ENCODE data around the gene SLC4A5. TPM values are rescaled to one million over a fixed set of nuclear protein-coding genes. Genes with fewer than 3 reads are reported as not detected.

SLC4A5 gene, protein sequence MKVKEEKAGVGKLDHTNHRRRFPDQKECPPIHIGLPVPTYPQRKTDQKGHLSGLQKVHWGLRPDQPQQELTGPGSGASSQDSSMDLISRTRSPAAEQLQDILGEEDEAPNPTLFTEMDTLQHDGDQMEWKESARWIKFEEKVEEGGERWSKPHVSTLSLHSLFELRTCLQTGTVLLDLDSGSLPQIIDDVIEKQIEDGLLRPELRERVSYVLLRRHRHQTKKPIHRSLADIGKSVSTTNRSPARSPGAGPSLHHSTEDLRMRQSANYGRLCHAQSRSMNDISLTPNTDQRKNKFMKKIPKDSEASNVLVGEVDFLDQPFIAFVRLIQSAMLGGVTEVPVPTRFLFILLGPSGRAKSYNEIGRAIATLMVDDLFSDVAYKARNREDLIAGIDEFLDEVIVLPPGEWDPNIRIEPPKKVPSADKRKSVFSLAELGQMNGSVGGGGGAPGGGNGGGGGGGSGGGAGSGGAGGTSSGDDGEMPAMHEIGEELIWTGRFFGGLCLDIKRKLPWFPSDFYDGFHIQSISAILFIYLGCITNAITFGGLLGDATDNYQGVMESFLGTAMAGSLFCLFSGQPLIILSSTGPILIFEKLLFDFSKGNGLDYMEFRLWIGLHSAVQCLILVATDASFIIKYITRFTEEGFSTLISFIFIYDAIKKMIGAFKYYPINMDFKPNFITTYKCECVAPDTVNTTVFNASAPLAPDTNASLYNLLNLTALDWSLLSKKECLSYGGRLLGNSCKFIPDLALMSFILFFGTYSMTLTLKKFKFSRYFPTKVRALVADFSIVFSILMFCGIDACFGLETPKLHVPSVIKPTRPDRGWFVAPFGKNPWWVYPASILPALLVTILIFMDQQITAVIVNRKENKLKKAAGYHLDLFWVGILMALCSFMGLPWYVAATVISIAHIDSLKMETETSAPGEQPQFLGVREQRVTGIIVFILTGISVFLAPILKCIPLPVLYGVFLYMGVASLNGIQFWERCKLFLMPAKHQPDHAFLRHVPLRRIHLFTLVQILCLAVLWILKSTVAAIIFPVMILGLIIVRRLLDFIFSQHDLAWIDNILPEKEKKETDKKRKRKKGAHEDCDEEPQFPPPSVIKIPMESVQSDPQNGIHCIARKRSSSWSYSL
- total RNA-seq, result 10 to 100 TPM in 1 of 4 donors, 1 to 10 TPM in 3; 4.2 to 22.9 (median 9.5) TPM

DNA sequence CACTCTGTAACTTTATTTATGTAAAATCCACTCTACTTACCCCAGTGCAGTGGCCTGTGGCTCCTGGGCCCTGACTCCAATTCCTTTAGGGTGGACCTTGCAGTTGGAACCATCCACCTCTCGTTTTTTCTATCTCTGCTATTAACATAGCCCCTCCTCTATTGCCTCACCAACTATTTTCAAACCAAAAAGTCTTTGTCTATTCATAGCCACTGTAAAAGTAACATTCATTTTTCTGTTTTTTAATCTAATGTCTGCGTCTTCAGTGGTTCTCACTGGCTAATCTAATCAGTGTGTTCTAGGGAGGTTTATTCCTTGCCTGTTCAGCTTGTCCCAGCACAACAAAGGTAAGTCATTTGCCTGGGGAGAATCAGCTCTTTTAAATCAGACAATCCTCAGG lies at the start of gene SLC4A5:
Gene SLC4A5 (minus strand): TSS at position 101 of the 400 bp plus-strand sequence. CDS start 28,393 bp downstream, outside the sequence.
- DNase-seq (ENCODE audit: low spot score in 2 of 2), result no peak
- Histone ChIP-seq H3K27me3 (no peaks in the 10 kb centered on the region), H3K36me3 (peaks cover 0 to 27% (median 0%) of the 10 kb centered on the region in 3 donors), H3K4me1 (no peaks in the 10 kb centered on the region), H3K27ac (no peak within 1 kb of the TSS), H3K4me3 (no peak within 1 kb of the TSS), H3K9me3 (no peaks in the 10 kb centered on the region)
- WGBS, 2 donors, result 39 to 41% methylated on average over 2 of the region's 2 CpGs
- TF ChIP-seq, protein P1, sequence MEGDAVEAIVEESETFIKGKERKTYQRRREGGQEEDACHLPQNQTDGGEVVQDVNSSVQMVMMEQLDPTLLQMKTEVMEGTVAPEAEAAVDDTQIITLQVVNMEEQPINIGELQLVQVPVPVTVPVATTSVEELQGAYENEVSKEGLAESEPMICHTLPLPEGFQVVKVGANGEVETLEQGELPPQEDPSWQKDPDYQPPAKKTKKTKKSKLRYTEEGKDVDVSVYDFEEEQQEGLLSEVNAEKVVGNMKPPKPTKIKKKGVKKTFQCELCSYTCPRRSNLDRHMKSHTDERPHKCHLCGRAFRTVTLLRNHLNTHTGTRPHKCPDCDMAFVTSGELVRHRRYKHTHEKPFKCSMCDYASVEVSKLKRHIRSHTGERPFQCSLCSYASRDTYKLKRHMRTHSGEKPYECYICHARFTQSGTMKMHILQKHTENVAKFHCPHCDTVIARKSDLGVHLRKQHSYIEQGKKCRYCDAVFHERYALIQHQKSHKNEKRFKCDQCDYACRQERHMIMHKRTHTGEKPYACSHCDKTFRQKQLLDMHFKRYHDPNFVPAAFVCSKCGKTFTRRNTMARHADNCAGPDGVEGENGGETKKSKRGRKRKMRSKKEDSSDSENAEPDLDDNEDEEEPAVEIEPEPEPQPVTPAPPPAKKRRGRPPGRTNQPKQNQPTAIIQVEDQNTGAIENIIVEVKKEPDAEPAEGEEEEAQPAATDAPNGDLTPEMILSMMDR (IDR thresholded peaks at IDR 0.05), result no peak
- TF ChIP-seq EP300 (IDR thresholded peaks at IDR 0.05) (no peak), POLR2A (IDR thresholded peaks at IDR 0.05) (no peak)

DNA sequence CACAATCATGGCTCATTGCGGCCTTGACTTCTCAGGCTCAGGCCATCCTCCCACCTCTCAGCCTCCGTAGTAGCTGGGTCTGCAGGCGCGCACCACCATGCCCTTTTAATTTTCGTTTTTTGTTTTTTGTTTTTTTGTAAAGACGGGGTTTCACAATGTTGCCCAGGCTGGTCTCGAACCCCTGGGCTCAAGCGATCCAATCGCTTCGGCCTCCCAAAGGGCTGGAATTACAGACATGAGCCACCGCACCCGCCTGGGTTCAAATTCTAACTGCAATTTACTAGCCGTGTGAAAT lies 49.2 kb upstream of the SLC4A5 start:
- 76 to 78% methylated on average over 13 of the region's 13 CpGs for WGBS, 2 donors
- H3K4me3 ChIP-seq, result peak overlapping the region in 1 of 4 donors; percentile 76
- TF ChIP-seq EP300 (IDR thresholded peaks at IDR 0.05) (no peak), POLR2A (IDR thresholded peaks at IDR 0.05) (no peak)
- TF ChIP-seq, protein P1 (IDR thresholded peaks at IDR 0.05), result no peak
- H3K27me3 ChIP-seq, result no peaks in the 10 kb centered on the region
- no peaks in the 10 kb centered on the region for H3K9me3 ChIP-seq
- H3K4me1 ChIP-seq, result peaks cover 0 to 43% (median 28%) of the 10 kb centered on the region in 4 donors
- DNase-seq (ENCODE audit: low spot score in 2 of 2), result no peak
- H3K36me3 ChIP-seq, result no peaks in the 10 kb centered on the region
- H3K27ac ChIP-seq, result peak overlapping the region in 1 of 4 donors; percentile 94

DNA sequence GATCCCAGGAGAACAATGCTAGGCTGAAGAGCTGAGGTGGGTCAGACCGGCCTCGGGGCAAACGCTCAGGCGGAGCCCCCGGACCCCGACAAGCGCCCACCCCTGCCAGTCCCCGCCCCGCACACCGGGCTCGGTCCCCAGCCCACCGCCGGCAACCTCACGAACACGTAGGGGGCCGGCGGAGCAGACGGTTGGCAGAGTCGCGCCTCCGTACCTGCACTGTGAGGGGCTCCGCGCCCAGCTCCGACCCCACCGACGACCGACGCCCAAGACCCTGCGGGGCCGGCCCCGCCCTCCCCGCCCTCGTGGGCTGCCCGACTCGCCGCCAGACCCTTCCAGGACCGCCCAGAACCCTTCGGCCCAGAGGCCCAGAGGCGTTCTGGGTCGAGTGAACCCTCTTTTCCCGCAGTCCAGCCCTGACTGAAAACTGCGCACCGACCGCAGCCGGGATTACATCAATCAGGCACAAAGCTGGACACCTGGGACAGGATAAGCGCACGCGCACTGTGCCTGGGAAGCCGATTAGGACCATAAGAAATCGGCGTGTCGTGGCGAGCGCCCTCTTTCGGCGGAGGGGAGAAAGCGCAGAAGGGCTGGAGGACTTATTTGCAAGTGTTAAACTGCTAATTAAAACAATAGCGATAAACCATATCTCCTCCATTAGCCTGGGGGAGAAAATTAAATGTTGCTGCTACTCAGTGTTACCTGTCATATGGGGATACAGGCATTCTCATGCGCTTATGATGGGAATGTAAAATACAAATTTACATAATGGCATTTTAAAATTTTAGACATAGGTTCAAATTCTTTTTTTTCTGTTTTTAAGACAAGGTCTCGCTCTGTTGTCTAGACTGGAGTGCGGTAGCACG lies 48.6 kb upstream of the SLC4A5 start:
- no peaks in the 10 kb centered on the region for H3K27me3 ChIP-seq
- WGBS, 2 donors, result 2 to 3% methylated on average over 25 to 30 of the region's 62 CpGs
- H3K4me1 ChIP-seq, result peaks cover 0 to 49% (median 29%) of the 10 kb centered on the region in 4 donors
- peak overlapping the region; percentile 75 to 99 (median 84) for H3K4me3 ChIP-seq
- peak; percentile 81 to 89 for DNase-seq (ENCODE audit: low spot score in 2 of 2)
- peak overlapping the region; percentile 91 to 96 (median 94) for H3K27ac ChIP-seq
- no peaks in the 10 kb centered on the region for H3K9me3 ChIP-seq
- no peaks in the 10 kb centered on the region for H3K36me3 ChIP-seq
- TF ChIP-seq EP300 (IDR thresholded peaks at IDR 0.05) (peak in 1 of 2 donors; percentile 86), POLR2A (IDR thresholded peaks at IDR 0.05) (peak in 1 of 2 donors; percentile 45)
- TF ChIP-seq, protein P1 (IDR thresholded peaks at IDR 0.05), result peak; percentile 90 to 98 (median 97)

DNA sequence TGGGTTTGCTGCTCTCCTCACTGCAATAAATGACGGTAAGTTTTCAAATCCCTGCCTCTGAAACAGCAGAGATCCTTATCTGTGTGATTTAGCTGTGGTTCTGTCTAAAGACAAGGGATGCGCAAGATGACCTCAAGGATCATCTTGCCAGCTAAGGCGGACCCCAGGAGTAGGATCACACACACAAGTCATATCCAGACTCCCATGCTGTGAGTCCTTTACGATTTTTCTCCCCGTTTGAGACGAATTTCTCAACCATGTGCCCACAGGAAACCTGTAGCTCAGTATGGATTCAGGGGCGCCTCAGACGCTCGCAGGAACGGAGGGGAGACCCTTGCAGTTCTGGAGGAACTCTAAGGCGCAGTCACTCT lies 48.0 kb upstream of the SLC4A5 start:
- Histone ChIP-seq H3K27ac (peak overlapping the region; percentile 91 to 96 (median 94)), H3K4me1 (peaks cover 0 to 55% (median 29%) of the 10 kb centered on the region in 4 donors)
- peak in 1 of 2 donors; percentile 7 for TF ChIP-seq POLR2A (IDR thresholded peaks at IDR 0.05)
- TF ChIP-seq, protein P1 (IDR thresholded peaks at IDR 0.05), result no peak
- TF ChIP-seq EP300 (IDR thresholded peaks at IDR 0.05), result no peak

More for the DNA sequence above, 48.0 kb upstream of the SLC4A5 start:
- DNase-seq (ENCODE audit: low spot score in 2 of 2), result no peak
- Histone ChIP-seq H3K27me3 (no peaks in the 10 kb centered on the region), H3K9me3 (no peaks in the 10 kb centered on the region), H3K4me3 (peak overlapping the region; percentile 75 to 99 (median 84)), H3K36me3 (no peaks in the 10 kb centered on the region)
- WGBS, 2 donors, result 0 to 1% methylated on average over 7 to 11 of the region's 11 CpGs
